Measurements from ENCODE around the gene CCDC78.

CCDC78 gene

GRCh38 chr16:676913-677312, 49.3 kb downstream of the CCDC78 start:
- DNase-seq, result no peak

- DNase-seq, result no peak
Measured at GRCh38 chr16:676565-676902, 49.7 kb downstream of the CCDC78 start.

GRCh38 chr16:675884-676564, 50.2 kb downstream of the CCDC78 start:
- DNase-seq, result no peak

- DNase-seq, result no peak
Measured at GRCh38 chr16:674968-675883, 51.0 kb downstream of the CCDC78 start, which contains the start of gene RHBDL1. RHBDL1 (plus strand) TSS chr16:675671; CDS start chr16:675791, 120 bp downstream.

- DNase-seq, result no peak
Measured at GRCh38 chr16:674214-674881, 51.9 kb downstream of the CCDC78 start.

GRCh38 chr16:673399-673991, 52.7 kb downstream of the CCDC78 start:
- DNase-seq, result no peak

GRCh38 chr16:672851-673250, 53.4 kb downstream of the CCDC78 start:
- DNase-seq, result no peak

Data from activated naive CD4-positive, alpha-beta T cell (primary cell).